ENCODE results near the gene GNAT1. TPM values are rescaled to one million over a fixed set of nuclear protein-coding genes. Genes with fewer than 3 reads are reported as not detected.

GNAT1 gene
- total RNA-seq, 2 experiments from 2014 or later, result not detected

DNA sequence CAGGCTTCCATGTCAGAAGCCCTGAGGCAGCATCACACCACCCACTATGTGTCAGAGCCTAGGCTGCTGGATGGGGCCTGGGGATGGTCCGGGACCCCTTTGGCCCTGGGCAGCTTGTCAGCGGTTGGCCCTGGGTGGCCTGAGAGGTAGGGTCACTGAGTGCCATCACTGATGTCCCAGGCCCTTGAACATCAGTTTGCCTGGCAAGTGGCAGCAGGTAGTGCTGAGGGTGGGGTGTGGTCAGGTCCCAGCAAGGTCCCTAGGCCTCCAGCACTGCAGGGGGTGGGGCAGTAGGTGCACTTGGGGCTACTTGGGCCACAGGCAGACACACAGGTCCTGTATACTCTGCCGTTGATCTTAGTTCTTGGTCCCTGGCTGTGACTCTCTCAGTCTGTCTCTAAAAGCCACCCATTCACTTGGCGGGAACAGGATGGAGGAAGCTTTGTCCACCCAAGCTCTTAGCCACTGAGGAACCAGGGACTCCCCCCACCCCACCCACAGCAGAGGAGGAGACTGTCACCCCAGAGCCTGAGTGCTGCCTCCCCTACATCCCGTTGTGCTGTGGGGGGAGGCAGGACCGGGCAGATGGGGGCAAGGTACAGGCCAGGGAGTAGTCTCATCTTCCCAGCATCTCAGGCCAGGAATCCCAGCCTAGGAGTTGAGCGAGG lies 50.4 kb downstream of the GNAT1 start:
- Histone ChIP-seq H3K4me3 (ENCODE audit: low read depth, low read length, poor library complexity, severe bottlenecking) (peak overlapping the region; percentile 21), H3K4me2 (ENCODE audit: low read length) (peak overlapping the region; percentile 62), H4K20me1 (ENCODE audit: insufficient read depth, low read length) (peaks cover 10% of the 10 kb centered on the region; the same call in 1 of the 2 replicates), H3K4me1 (ENCODE audit: insufficient read depth, low read length, poor library complexity, severe bottlenecking) (peaks cover 75% of the 10 kb centered on the region), H2AFZ (ENCODE audit: low read length) (no peak overlapping the region), H3K79me2 (ENCODE audit: insufficient read depth, low read depth, low read length) (peaks cover 67% of the 10 kb centered on the region), H3K36me3 (ENCODE audit: insufficient read depth, low read length) (peaks cover 39% of the 10 kb centered on the region; the same call in 1 of the 2 replicates), H3K27ac (ENCODE audit: low read depth, low read length, poor library complexity, severe bottlenecking) (peak overlapping the region; percentile 74), H3K9me3 (ENCODE audit: low read length) (no peaks in the 10 kb centered on the region), H3K9me2 (ENCODE audit: insufficient read depth, low read length) (no peaks in the 10 kb centered on the region)
- TF ChIP-seq, protein P1, sequence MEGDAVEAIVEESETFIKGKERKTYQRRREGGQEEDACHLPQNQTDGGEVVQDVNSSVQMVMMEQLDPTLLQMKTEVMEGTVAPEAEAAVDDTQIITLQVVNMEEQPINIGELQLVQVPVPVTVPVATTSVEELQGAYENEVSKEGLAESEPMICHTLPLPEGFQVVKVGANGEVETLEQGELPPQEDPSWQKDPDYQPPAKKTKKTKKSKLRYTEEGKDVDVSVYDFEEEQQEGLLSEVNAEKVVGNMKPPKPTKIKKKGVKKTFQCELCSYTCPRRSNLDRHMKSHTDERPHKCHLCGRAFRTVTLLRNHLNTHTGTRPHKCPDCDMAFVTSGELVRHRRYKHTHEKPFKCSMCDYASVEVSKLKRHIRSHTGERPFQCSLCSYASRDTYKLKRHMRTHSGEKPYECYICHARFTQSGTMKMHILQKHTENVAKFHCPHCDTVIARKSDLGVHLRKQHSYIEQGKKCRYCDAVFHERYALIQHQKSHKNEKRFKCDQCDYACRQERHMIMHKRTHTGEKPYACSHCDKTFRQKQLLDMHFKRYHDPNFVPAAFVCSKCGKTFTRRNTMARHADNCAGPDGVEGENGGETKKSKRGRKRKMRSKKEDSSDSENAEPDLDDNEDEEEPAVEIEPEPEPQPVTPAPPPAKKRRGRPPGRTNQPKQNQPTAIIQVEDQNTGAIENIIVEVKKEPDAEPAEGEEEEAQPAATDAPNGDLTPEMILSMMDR (conservative IDR thresholded peaks at IDR 0.05; ENCODE audit: low read length), result no peak
- no peak for TF ChIP-seq EZH2phosphoT487 (IDR thresholded peaks at IDR 0.05; ENCODE audit: borderline replicate concordance, low read depth, low read length)
- CTCF ChIA-PET (ENCODE audit: unreplicated experiment), result interaction anchor here (0.6 to 1.5 kb wide), 3 partner anchors 9 to 45 kb away, joined by 3 to 5 read pairs (median 3); no protein-coding TSS in a partner anchor
- intact Hi-C loops (cut with micrococcal nuclease; ENCODE audit: unreplicated experiment), result no loop called here
- no TSS peak for BruUV-seq (replicated peaks)
- POLR2A ChIA-PET, result interaction anchor here (0.7 kb wide), 1 partner anchor 196 kb away, joined by 3 read pairs; no protein-coding TSS in a partner anchor
- DNase-seq (ENCODE audit: low spot score), result no peak

DNA sequence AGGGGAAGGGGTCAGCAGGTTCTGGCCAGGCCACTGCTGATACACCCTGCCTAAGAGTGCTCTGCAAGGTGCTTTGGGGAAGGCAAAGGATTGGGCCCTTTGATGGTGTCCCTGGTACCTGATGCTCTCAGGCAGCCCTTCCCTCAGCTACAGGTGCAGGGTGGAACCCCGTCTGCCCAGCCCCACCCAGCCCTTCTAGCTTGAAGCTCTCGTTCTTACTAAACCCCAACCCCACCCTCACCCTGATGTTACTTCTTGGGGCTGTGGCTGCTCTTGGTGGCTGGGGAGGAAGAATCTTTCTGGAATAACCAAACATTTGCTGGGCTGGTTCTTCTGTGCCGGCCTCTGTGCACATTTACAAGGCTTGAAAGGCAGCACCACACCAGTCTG lies 51.0 kb downstream of the GNAT1 start:
- BruUV-seq (replicated peaks), result no TSS peak
- no peak for DNase-seq (ENCODE audit: low spot score)
- peaks cover 44% of the 10 kb centered on the region; the same call in 1 of the 2 replicates for H3K36me3 ChIP-seq (ENCODE audit: insufficient read depth, low read length)
- no peaks in the 10 kb centered on the region for H3K9me3 ChIP-seq (ENCODE audit: low read length)
- no peaks in the 10 kb centered on the region for H3K9me2 ChIP-seq (ENCODE audit: insufficient read depth, low read length)
- TF ChIP-seq EZH2phosphoT487 (IDR thresholded peaks at IDR 0.05; ENCODE audit: borderline replicate concordance, low read depth, low read length), result no peak
- TF ChIP-seq, protein P1 (conservative IDR thresholded peaks at IDR 0.05; ENCODE audit: low read length), result no peak
- POLR2A ChIA-PET, result interaction anchor here (0.7 kb wide), 1 partner anchor 197 kb away, joined by 3 read pairs; no protein-coding TSS in a partner anchor
- CTCF ChIA-PET (ENCODE audit: unreplicated experiment), result interaction anchor here (0.6 to 0.7 kb wide), 2 partner anchors 9 to 107 kb away, joined by 3 to 7 read pairs; no protein-coding TSS in a partner anchor
- H3K27ac ChIP-seq (ENCODE audit: low read depth, low read length, poor library complexity, severe bottlenecking), result peak overlapping the region; percentile 74
- intact Hi-C loops (cut with micrococcal nuclease; ENCODE audit: unreplicated experiment), result no loop called here
- H3K4me3 ChIP-seq (ENCODE audit: low read depth, low read length, poor library complexity, severe bottlenecking), result peak overlapping the region; percentile 21
- H2AFZ ChIP-seq (ENCODE audit: low read length), result no peak overlapping the region
- H3K4me2 ChIP-seq (ENCODE audit: low read length), result peak overlapping the region; percentile 62
- H3K4me1 ChIP-seq (ENCODE audit: insufficient read depth, low read length, poor library complexity, severe bottlenecking), result peaks cover 80% of the 10 kb centered on the region
- H4K20me1 ChIP-seq (ENCODE audit: insufficient read depth, low read length), result peaks cover 15% of the 10 kb centered on the region; the same call in 1 of the 2 replicates
- peaks cover 67% of the 10 kb centered on the region for H3K79me2 ChIP-seq (ENCODE audit: insufficient read depth, low read depth, low read length)

Measured in OCI-LY7 (cell line).